ENCODE results near the gene PNMA8A. TPM values are rescaled to one million over a fixed set of nuclear protein-coding genes. Genes with fewer than 3 reads are reported as not detected.

The PNMA8A gene
- polyA plus RNA-seq, 1 donor (not counting 4 experiments of a cell fraction or from before 2014, with no cell fraction given), result 0.24 TPM

DNA sequence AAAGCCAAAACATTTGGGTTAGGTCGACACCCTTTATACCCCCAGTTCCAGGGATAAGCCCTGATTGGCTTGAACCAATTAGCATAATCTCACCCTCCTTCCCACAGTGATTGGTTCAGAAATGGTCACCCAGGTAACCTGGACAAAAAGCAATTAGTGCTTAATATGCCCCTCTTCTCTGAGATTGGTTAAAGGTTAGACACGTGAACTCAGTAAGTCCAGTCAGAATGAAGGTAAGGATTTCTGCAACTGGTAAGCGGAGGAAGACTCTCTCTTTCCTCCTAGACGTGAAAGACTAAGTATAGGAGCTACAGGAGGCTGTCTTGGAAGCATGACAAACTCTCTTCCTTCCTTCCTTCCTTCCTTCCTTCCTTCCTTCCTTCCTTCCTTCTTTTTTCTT lies 41.4 kb downstream of the PNMA8A start:
- Histone ChIP-seq H3K27me3 (ENCODE audit: control insufficient read depth, extremely low read depth, insufficient read depth, low read length) (peaks cover 28% of the 10 kb centered on the region), H2AFZ (ENCODE audit: control insufficient read depth, low read length) (no peak overlapping the region), H4K20me1 (ENCODE audit: control insufficient read depth, extremely low read depth, insufficient read depth, low read length) (no peaks in the 10 kb centered on the region), H3K4me1 (ENCODE audit: control insufficient read depth, extremely low read depth, insufficient read depth, low read length) (peaks cover 11% of the 10 kb centered on the region), H3K9ac (ENCODE audit: control insufficient read depth, extremely low read depth, insufficient read depth, low read length) (no peak overlapping the region), H3K4me3 (ENCODE audit: control insufficient read depth in 2 of 3, extremely low read depth in 1 of 3, insufficient read depth in 2 of 3, low read depth in 1 of 3, low read length in 3 of 3) (no peak overlapping the region), H3K4me2 (ENCODE audit: control insufficient read depth, extremely low read depth, insufficient read depth, low read depth, low read length) (no peak overlapping the region), H3K27ac (ENCODE audit: control insufficient read depth, insufficient read depth, low read length) (no peak overlapping the region), H3K36me3 (ENCODE audit: control insufficient read depth in 2 of 2, extremely low read depth in 1 of 2, insufficient read depth in 2 of 2, low read length in 2 of 2) (no peaks in the 10 kb centered on the region), H3K9me1 (ENCODE audit: control insufficient read depth, extremely low read depth, insufficient read depth, low read length) (no peaks in the 10 kb centered on the region), H3K9me3 (ENCODE audit: control insufficient read depth, low read depth, low read length) (no peaks in the 10 kb centered on the region), H3K79me2 (ENCODE audit: control insufficient read depth, insufficient read depth, low read length) (no peaks in the 10 kb centered on the region)
- FAIRE-seq (no peak), DNase-seq (ENCODE audit: low read depth, low spot score) (no peak)
- TF ChIP-seq, protein P1, sequence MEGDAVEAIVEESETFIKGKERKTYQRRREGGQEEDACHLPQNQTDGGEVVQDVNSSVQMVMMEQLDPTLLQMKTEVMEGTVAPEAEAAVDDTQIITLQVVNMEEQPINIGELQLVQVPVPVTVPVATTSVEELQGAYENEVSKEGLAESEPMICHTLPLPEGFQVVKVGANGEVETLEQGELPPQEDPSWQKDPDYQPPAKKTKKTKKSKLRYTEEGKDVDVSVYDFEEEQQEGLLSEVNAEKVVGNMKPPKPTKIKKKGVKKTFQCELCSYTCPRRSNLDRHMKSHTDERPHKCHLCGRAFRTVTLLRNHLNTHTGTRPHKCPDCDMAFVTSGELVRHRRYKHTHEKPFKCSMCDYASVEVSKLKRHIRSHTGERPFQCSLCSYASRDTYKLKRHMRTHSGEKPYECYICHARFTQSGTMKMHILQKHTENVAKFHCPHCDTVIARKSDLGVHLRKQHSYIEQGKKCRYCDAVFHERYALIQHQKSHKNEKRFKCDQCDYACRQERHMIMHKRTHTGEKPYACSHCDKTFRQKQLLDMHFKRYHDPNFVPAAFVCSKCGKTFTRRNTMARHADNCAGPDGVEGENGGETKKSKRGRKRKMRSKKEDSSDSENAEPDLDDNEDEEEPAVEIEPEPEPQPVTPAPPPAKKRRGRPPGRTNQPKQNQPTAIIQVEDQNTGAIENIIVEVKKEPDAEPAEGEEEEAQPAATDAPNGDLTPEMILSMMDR (optimal IDR thresholded peaks at IDR 0.05 in 1 of 3, IDR thresholded peaks at IDR 0.05 in 1 of 3, conservative IDR thresholded peaks at IDR 0.05 in 1 of 3; ENCODE audit: extremely low read depth in 1 of 3, insufficient read depth in 2 of 3, low read length in 3 of 3), result no peak
- TF ChIP-seq EZH2 (IDR thresholded peaks at IDR 0.05; ENCODE audit: low read length), result no peak
- dilution Hi-C loops (cut with MboI; ENCODE audit: extremely low pct_ligation_motif_present, low sequenced_read_pairs), result no loop called here

DNA sequence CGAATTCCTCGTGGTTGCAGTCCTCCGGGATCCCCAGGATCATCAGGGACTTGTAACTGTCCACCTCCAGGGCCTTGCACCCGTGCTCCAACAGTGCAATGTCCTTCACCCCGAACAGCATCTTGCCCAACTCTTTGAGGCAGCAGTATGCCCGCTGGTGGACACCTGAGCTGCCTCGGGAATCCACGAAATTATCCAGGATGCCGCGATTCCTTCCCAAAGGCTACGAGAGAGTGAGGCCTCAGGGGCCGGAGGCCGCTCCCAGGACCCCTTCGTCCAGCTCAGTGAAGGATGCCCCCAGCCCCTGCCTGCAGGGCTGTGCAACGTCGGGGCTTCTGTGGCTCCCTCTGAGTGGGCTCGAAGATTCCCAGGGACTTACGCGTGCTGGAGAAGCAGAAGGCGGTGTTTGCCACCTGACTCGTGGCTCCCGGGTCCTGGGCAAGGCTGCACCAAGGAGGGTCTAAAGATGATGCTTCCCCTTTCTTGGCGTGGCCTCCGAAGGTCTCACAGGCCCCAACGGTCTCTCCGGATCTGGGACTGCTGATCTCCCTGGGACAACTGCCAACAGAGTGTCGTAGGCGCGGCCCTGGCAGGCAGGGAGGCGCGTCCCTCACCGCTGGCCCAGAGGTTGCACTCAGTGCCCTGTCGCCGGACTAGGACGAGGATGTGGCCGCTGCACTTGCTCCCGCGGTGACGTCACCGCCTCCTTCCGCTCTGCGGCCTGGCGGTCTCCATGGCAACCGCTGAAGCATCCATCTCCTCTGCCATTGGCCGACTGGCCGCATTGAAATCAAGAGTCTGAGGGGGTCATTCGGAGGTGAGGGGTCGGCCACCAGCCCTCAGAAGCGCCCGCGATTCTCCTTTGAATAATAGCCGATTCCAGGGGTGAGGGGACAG lies 42.9 kb downstream of the PNMA8A start, which contains the start of gene PNMA8C:
Gene PNMA8C, minus strand, starts transcription at position 698 of the 897 bp plus-strand sequence. Its CDS starts 577 bp downstream, at position 121.
- no peak for FAIRE-seq
- DNase-seq (ENCODE audit: low read depth, low spot score), result no peak
- H3K9ac ChIP-seq (ENCODE audit: control insufficient read depth, extremely low read depth, insufficient read depth, low read length), result no peak within 1 kb of the TSS

More for the DNA sequence above, 42.9 kb downstream of the PNMA8A start, which contains the start of gene PNMA8C:
- H3K36me3 ChIP-seq (ENCODE audit: control insufficient read depth in 2 of 2, extremely low read depth in 1 of 2, insufficient read depth in 2 of 2, low read length in 2 of 2), result no peaks in the 10 kb centered on the region
- no peak within 1 kb of the TSS for H3K4me3 ChIP-seq (ENCODE audit: control insufficient read depth in 2 of 3, extremely low read depth in 1 of 3, insufficient read depth in 2 of 3, low read depth in 1 of 3, low read length in 3 of 3)
- no peak within 1 kb of the TSS for H3K27ac ChIP-seq (ENCODE audit: control insufficient read depth, insufficient read depth, low read length)
- peaks cover 11% of the 10 kb centered on the region for H3K4me1 ChIP-seq (ENCODE audit: control insufficient read depth, extremely low read depth, insufficient read depth, low read length)
- dilution Hi-C loops (cut with MboI; ENCODE audit: extremely low pct_ligation_motif_present, low sequenced_read_pairs), result no loop called here
- H3K79me2 ChIP-seq (ENCODE audit: control insufficient read depth, insufficient read depth, low read length), result no peaks in the 10 kb centered on the region
- TF ChIP-seq, protein P1 (optimal IDR thresholded peaks at IDR 0.05 in 1 of 3, IDR thresholded peaks at IDR 0.05 in 1 of 3, conservative IDR thresholded peaks at IDR 0.05 in 1 of 3; ENCODE audit: extremely low read depth in 1 of 3, insufficient read depth in 2 of 3, low read length in 3 of 3), result no peak
- no peak for TF ChIP-seq EZH2 (IDR thresholded peaks at IDR 0.05; ENCODE audit: low read length)
- no peaks in the 10 kb centered on the region for H4K20me1 ChIP-seq (ENCODE audit: control insufficient read depth, extremely low read depth, insufficient read depth, low read length)
- peak within 1 kb of the TSS; percentile 32 for H3K4me2 ChIP-seq (ENCODE audit: control insufficient read depth, extremely low read depth, insufficient read depth, low read depth, low read length)
- H3K9me3 ChIP-seq (ENCODE audit: control insufficient read depth, low read depth, low read length), result no peaks in the 10 kb centered on the region
- H3K9me1 ChIP-seq (ENCODE audit: control insufficient read depth, extremely low read depth, insufficient read depth, low read length), result no peaks in the 10 kb centered on the region
- peaks cover 28% of the 10 kb centered on the region for H3K27me3 ChIP-seq (ENCODE audit: control insufficient read depth, extremely low read depth, insufficient read depth, low read length)
- H2AFZ ChIP-seq (ENCODE audit: control insufficient read depth, low read length), result no peak within 1 kb of the TSS

Measured in keratinocyte (primary cell).